ENCODE measurements around the gene PTPRE.

Gene PTPRE

GRCh38 chr10:127952575-127952869, 45.6 kb downstream of the PTPRE start:
- Histone ChIP-seq H3K27me3 (replicated peaks) (no peaks in the 10 kb centered on the region), H3K27ac (no peak overlapping the region), H3K4me3 (ENCODE audit: low read depth, low read length) (no peak overlapping the region), H3K36me3 (replicated peaks) (no peaks in the 10 kb centered on the region)
- no peak for DNase-seq
- in situ Hi-C loops (cut with HindIII; ENCODE audit: low pct_ligation_motif_present, low sequenced_read_pairs): no loop called here
- no peak for TF ChIP-seq CTCF (IDR thresholded peaks at IDR 0.05; ENCODE audit: low read depth, low read length, missing control alignments)

- Histone ChIP-seq H3K4me3 (ENCODE audit: low read depth, low read length) (no peak overlapping the region), H3K36me3 (replicated peaks) (no peaks in the 10 kb centered on the region), H3K27ac (no peak overlapping the region), H3K27me3 (replicated peaks) (no peaks in the 10 kb centered on the region)
- no peak for DNase-seq
- in situ Hi-C loops (cut with HindIII; ENCODE audit: low pct_ligation_motif_present, low sequenced_read_pairs): no loop called here
- no peak for TF ChIP-seq CTCF (IDR thresholded peaks at IDR 0.05; ENCODE audit: low read depth, low read length, missing control alignments)
These were observed 46.0 kb downstream of the PTPRE start for GRCh38 chr10:127952918-127953317.

- no peaks in the 10 kb centered on the region for H3K27me3 ChIP-seq (replicated peaks)
- no peak overlapping the region for H3K27ac ChIP-seq
- H3K36me3 ChIP-seq (replicated peaks): no peaks in the 10 kb centered on the region
- no peak overlapping the region for H3K4me3 ChIP-seq (ENCODE audit: low read depth, low read length)
- DNase-seq: no peak
- TF ChIP-seq CTCF (IDR thresholded peaks at IDR 0.05; ENCODE audit: low read depth, low read length, missing control alignments): no peak
- in situ Hi-C loops (cut with HindIII; ENCODE audit: low pct_ligation_motif_present, low sequenced_read_pairs): no loop called here
These were observed 47.0 kb downstream of the PTPRE start for GRCh38 chr10:127953876-127954275.

- no peaks in the 10 kb centered on the region for H3K27me3 ChIP-seq (replicated peaks)
- DNase-seq: no peak
- in situ Hi-C loops (cut with HindIII; ENCODE audit: low pct_ligation_motif_present, low sequenced_read_pairs): no loop called here
- H3K36me3 ChIP-seq (replicated peaks): no peaks in the 10 kb centered on the region
- H3K4me3 ChIP-seq (ENCODE audit: low read depth, low read length): no peak overlapping the region
- no peak for TF ChIP-seq CTCF (IDR thresholded peaks at IDR 0.05; ENCODE audit: low read depth, low read length, missing control alignments)
- H3K27ac ChIP-seq: no peak overlapping the region
These were observed 52.5 kb downstream of the PTPRE start for GRCh38 chr10:127959428-127959827.

- in situ Hi-C loops (cut with HindIII; ENCODE audit: low pct_ligation_motif_present, low sequenced_read_pairs): no loop called here
- no peak for TF ChIP-seq CTCF (IDR thresholded peaks at IDR 0.05; ENCODE audit: low read depth, low read length, missing control alignments)
- no peaks in the 10 kb centered on the region for H3K27me3 ChIP-seq (replicated peaks)
These were observed 54.2 kb downstream of the PTPRE start for GRCh38 chr10:127961071-127961470.

GRCh38 chr10:127962205-127962604, 55.3 kb downstream of the PTPRE start:
- no peak for DNase-seq
- Histone ChIP-seq H3K27ac (no peak overlapping the region), H3K27me3 (replicated peaks) (no peaks in the 10 kb centered on the region), H3K36me3 (replicated peaks) (no peaks in the 10 kb centered on the region), H3K4me3 (ENCODE audit: low read depth, low read length) (no peak overlapping the region)
- in situ Hi-C loops (cut with HindIII; ENCODE audit: low pct_ligation_motif_present, low sequenced_read_pairs): no loop called here
- TF ChIP-seq CTCF (IDR thresholded peaks at IDR 0.05; ENCODE audit: low read depth, low read length, missing control alignments): no peak

More at GRCh38 chr10:127961071-127961470, 54.2 kb downstream of the PTPRE start:
- Histone ChIP-seq H3K4me3 (ENCODE audit: low read depth, low read length) (no peak overlapping the region), H3K27ac (no peak overlapping the region), H3K36me3 (replicated peaks) (no peaks in the 10 kb centered on the region)
- no peak for DNase-seq

Measured in brain microvascular endothelial cell (primary cell).